ENCODE data around the gene SLC35B4.

- TF ChIP-seq CTCF (IDR thresholded peaks at IDR 0.05; ENCODE audit: insufficient read depth, low read length, poor library complexity, severe bottlenecking) (no peak), EZH2phosphoT487 (conservative IDR thresholded peaks at IDR 0.05; ENCODE audit: low read length) (no peak)
Measured at GRCh38 chr7:134333943-134334342, 17.2 kb upstream of the SLC35B4 start.
